Fibroblast of mammary gland (primary cell): ENCODE data around the gene ACACB.
A peak's percentile ranks its signal among the peaks of the same experiment; 100 is the strongest.

Source experiments
- DNase-seq: peaks from one replicate; pipeline ENCODE4 v3.0.0-alpha.2; 2010; ENCODE audit warnings: low read depth
- H3K4me3 ChIP-seq: 2 replicates; pipeline ENCODE4 v1.5.1; 2011; ENCODE audit warnings: low read depth, mild to moderate bottlenecking, low read length, moderate library complexity; ENCODE audit not compliant: control insufficient read depth
- TF ChIP-seq, protein P1 (sequence below): conservative IDR thresholded peaks from 2 replicates; pipeline ENCODE4 v1.5.1; 2011; ENCODE audit warnings: low read depth, low read length, inconsistent platforms; ENCODE audit not compliant: control insufficient read depth, insufficient read depth

ACACB gene

GRCh38 chr12:109087250-109087649 is 29.1 kb upstream of the ACACB start:
- no peak for DNase-seq
- TF ChIP-seq, protein P1, sequence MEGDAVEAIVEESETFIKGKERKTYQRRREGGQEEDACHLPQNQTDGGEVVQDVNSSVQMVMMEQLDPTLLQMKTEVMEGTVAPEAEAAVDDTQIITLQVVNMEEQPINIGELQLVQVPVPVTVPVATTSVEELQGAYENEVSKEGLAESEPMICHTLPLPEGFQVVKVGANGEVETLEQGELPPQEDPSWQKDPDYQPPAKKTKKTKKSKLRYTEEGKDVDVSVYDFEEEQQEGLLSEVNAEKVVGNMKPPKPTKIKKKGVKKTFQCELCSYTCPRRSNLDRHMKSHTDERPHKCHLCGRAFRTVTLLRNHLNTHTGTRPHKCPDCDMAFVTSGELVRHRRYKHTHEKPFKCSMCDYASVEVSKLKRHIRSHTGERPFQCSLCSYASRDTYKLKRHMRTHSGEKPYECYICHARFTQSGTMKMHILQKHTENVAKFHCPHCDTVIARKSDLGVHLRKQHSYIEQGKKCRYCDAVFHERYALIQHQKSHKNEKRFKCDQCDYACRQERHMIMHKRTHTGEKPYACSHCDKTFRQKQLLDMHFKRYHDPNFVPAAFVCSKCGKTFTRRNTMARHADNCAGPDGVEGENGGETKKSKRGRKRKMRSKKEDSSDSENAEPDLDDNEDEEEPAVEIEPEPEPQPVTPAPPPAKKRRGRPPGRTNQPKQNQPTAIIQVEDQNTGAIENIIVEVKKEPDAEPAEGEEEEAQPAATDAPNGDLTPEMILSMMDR = no peak
- no peak overlapping the region for H3K4me3 ChIP-seq

- peak; percentile 57 for DNase-seq
- TF ChIP-seq, protein P1 = no peak
- H3K4me3 ChIP-seq = no peak overlapping the region
Observed at GRCh38 chr12:109088818-109089217, 27.6 kb upstream of the ACACB start.

DNA sequence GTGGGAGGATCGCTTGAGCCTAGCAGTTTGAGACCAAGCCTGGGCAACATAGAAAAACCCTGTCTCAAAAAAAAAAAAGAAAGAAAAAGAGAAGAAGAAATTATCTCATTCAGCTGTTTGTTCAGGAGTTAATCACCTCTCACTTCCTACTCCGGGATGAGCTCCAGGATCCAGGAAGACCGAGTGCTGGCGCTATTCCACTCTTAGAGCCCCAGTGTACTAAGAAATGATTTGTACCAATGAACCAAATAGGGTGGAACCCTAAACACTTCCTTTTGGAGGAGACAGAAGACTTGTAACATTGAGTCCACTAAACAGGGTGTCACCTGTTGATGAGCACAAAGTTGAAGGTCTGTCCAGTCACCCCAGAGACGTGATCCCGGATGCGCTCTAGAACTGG is 26.7 kb upstream of the ACACB start:
- no peak overlapping the region for H3K4me3 ChIP-seq
- TF ChIP-seq, protein P1 = no peak
- DNase-seq = no peak

- no peak for DNase-seq
- H3K4me3 ChIP-seq = peak overlapping the region; percentile 73
- TF ChIP-seq, protein P1 = no peak
Observed at GRCh38 chr12:109092497-109093021, 23.8 kb upstream of the ACACB start.

GRCh38 chr12:109093022-109093918 is 23.1 kb upstream of the ACACB start, which contains the start of gene ALKBH2:
ALKBH2 (minus strand) TSS chr12:109093472; CDS start chr12:109092786, 686 bp downstream.
- DNase-seq = peak; percentile 88
- peak within 1 kb of the TSS; percentile 73 for H3K4me3 ChIP-seq
- TF ChIP-seq, protein P1 = peak; percentile 86

- TF ChIP-seq, protein P1 = no peak
- DNase-seq = no peak
- H3K4me3 ChIP-seq = peak overlapping the region; percentile 78
Observed at GRCh38 chr12:109097140-109097434, 19.3 kb upstream of the ACACB start.
